Heart left ventricle (tissue), 13 donors: ENCODE measurements around the gene C2orf76.

ENCODE experiments used
- CTCF ChIP-seq, 12 donors: fragments of 200-600 bp; sonication (generic) in 4 of 12; IDR thresholded peaks; one replicate each; pipeline versions ENCODE4 v1.5.0 to v1.8.0; 2018 to 2022; ENCODE audit warnings: antibody characterized with exemption in 12 of 12, mild to moderate bottlenecking in 5 of 12
- POLR2A ChIP-seq, 2 donors: fragments of 450-650 bp; IDR thresholded peaks; one replicate each; pipeline ENCODE4 v1.6.1; 2017; ENCODE audit warnings: antibody characterized with exemption in 2 of 2, mild to moderate bottlenecking in 2 of 2, moderate library complexity in 2 of 2
- donor health status: ischemic (EF 13 %, LVEDD 7.1; RV severe dilation, severe dysfunction).
- donor health status: DM: no; HTN: yes; CAD: no.
- donor health status: DM: no; HTN: no; CAD: no.
- donor health status: ischemic (EF 25% LVEDD 6.9; RV normal size, moderate dysfunction).
- donor health status: ischemic (EF 25% LVEDD 5.7; RV mildly dilated, moderate dysfunction).
- donor health status: ischemic (EF 35%, LVEDD 5.7; RV mildly dilated, moderate dysfunction).
- donor health status: nonischemic (EF 11% LVEDD 7.7; RV severe dilation, severe dysfunction).
- donor health status: DM: yes; HTN: yes; CAD: no.
- donor health status: PGD.
- donor health status: ischemic (EF 29% LVEDD 5.4; RV normal size, mild dysfunction).
- donor health status: nonischemic (EF 23%, LVEDD 6.1; RV moderate dilation, normal function).

- TF ChIP-seq POLR2A (IDR thresholded peaks at IDR 0.05) (no peak), CTCF (IDR thresholded peaks at IDR 0.05) (no peak)
Observed at GRCh38 chr2:119414894-119415293, 48.3 kb upstream of the C2orf76 start.
